ENCODE results near the gene HOMEZ. TPM values are rescaled to one million over a fixed set of nuclear protein-coding genes. Genes with fewer than 3 reads are reported as not detected.
"Not testable (repeated sequence)": the region's sequence is repeated elsewhere in the genome, so short reads cannot be mapped to it uniquely, and the experiment has no call there.

Gene HOMEZ, protein sequence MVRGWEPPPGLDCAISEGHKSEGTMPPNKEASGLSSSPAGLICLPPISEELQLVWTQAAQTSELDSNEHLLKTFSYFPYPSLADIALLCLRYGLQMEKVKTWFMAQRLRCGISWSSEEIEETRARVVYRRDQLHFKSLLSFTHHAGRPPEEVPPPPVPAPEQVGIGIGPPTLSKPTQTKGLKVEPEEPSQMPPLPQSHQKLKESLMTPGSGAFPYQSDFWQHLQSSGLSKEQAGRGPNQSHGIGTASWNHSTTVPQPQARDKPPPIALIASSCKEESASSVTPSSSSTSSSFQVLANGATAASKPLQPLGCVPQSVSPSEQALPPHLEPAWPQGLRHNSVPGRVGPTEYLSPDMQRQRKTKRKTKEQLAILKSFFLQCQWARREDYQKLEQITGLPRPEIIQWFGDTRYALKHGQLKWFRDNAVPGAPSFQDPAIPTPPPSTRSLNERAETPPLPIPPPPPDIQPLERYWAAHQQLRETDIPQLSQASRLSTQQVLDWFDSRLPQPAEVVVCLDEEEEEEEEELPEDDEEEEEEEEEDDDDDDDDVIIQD
- 4.5 and 4.7 TPM in 2 replicates for total RNA-seq (2014; rRNA removed; shearing (Covaris generic))

DNA sequence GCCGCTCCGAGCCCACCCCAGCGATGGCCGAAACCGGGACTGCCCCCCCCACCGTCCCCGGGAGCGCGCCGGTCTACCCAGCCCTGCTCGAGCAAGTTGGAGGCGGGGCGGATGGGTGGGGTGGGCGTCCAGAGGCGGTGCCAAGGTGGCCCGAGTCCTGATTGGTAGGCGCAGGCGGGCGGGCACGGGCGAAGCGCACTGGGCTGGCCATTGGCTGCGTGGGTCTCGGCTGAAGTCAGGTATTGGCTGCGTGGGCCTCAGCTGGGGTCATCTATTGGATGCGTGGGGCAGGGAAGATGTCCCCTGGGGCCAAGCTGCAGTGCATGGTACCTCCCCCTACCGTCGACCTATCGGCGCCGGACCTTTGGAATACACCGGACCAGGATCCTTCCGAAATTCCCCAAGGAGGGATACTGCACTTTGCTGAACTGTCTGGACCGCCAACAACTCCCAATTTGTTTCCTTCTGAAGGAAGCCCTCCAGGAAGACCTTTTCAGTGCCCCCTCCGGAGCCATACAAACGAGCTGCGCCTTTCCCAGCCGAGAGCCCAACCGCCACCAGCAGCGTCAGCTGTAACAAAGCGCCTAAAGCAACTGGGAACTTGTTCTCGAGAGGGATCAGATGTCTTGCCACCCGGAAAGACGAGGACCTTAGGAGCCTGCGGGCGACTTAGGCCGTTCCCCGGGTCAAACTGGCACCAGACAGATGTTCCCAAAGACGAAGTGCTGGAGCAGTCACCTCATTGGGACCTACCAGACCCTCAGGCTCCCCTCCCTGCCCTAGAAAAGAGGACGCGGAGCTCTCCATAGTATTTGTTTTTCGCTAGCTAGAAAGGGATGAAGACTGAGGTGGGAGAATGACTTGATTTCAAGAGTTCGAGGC, at the start of gene HOMEZ:
HOMEZ (minus strand) TSS at position 113 of the 882 bp plus-strand sequence. CDS start 180 bp downstream, outside the sequence.
- peak; percentile 92 for DNase-seq (ENCODE audit: low spot score)

GRCh38 chr14:23335623-23336022, 49.7 kb upstream of the HOMEZ start:
- no peak for DNase-seq (ENCODE audit: low spot score)

- DNase-seq (ENCODE audit: low spot score), result peak; percentile 48
Measured at GRCh38 chr14:23327947-23328744, 42.2 kb upstream of the HOMEZ start.

DNA sequence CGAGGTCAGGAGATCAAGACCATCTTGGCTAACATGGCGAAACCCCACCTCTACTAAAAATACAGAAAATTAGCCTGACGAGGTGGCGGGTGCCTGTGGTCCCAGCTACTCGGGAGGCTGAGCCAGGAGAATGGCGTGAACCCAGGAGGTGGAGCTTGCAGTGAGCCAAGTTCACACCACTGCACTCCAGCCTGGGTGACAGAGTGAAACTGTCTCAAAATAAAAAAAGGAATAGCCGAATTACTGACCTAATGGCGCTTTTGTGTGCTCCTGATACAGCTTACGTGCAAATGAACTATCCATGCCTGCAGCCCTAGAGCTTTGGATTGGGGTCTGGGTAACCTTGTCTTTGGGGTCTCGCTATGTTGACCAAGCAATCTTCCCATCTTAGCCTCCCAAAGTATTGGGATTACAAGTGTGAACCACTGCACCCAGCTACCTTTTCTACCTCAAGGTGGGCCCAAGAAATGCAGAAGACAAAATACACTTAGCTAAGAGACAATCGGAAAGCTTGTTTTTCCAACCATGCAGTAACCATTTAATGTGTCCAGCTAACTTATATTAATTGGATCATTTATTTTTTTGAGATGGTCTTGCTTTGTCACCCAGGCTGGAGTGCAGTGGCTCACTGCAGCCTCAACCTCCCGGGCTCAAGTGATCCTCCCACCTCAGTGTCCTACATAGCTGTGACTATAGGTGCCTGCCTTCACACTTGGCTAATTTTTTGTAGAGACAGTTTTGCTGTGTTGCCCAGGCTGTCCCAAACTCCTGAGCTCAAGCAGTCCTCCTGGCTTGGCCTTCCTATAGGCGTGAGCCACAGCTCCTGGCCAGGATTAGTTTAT, 40.8 kb upstream of the HOMEZ start:
- no peak for DNase-seq (ENCODE audit: low spot score)

GRCh38 chr14:23325746-23326145, 39.8 kb upstream of the HOMEZ start:
- DNase-seq (ENCODE audit: low spot score), result not testable (repeated sequence)

- no peak for DNase-seq (ENCODE audit: low spot score)
Measured at GRCh38 chr14:23324993-23325392, 39.1 kb upstream of the HOMEZ start.

DNA sequence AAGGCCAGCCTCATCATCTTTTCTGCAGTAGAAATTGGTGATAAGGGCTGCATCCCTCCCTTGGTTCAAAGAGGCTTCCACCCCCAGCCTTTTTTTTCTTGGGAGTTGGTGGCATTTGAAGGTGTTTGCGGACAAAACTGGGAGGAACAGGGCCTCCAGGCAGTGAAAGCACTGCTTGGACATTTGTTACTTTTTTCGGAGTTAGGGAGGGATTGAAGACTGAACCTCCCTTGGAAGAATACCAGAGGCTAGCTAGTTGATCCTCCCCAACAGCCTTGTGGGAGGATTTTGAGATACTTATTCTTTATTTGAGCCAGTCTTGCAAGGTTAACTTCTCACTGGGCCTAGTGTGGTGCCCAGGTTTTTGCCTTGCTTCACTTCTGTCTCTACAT, 38.5 kb upstream of the HOMEZ start:
- DNase-seq (ENCODE audit: low spot score), result no peak

DNA sequence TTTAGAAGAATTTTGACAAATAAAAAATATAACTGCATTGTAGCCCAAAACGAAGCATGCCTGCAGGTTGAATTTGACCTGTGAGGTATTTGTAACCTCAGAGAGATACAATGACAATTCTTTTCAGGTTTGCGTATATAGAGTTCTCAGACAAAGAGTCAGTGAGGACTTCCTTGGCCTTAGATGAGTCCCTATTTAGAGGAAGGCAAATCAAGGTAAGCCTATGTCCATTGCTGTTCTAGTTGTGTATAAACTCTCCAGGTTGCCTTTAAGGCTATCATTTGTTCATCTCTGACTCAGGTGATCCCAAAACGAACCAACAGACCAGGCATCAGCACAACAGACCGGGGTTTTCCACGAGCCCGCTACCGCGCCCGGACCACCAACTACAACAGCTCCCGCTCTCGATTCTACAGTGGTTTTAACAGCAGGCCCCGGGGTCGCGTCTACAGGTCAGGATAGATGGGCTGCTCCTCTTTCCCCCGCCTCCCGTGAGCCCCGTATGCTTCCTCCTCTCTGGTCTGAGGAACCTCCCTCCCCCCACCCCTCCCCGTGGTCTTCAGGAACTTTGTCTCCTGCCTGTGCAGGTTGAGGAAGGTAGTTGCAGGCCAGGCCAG, 38.0 kb upstream of the HOMEZ start:
- no peak for DNase-seq (ENCODE audit: low spot score)

- DNase-seq (ENCODE audit: low spot score), result no peak
Measured at GRCh38 chr14:23322568-23323517, 36.9 kb upstream of the HOMEZ start.

- DNase-seq (ENCODE audit: low spot score), result peak; percentile 6
Measured at GRCh38 chr14:23321572-23322547, 35.9 kb upstream of the HOMEZ start.

GRCh38 chr14:23320584-23321571, 34.9 kb upstream of the HOMEZ start, which contains the start of gene PABPN1:
Gene PABPN1, plus strand, starts transcription at chr14:23321457. Its CDS starts 13 bp downstream, at chr14:23321470.
- peak; percentile 97 for DNase-seq (ENCODE audit: low spot score)

- DNase-seq (ENCODE audit: low spot score), result no peak
Measured at GRCh38 chr14:23319746-23320583, 34.0 kb upstream of the HOMEZ start.

DNA sequence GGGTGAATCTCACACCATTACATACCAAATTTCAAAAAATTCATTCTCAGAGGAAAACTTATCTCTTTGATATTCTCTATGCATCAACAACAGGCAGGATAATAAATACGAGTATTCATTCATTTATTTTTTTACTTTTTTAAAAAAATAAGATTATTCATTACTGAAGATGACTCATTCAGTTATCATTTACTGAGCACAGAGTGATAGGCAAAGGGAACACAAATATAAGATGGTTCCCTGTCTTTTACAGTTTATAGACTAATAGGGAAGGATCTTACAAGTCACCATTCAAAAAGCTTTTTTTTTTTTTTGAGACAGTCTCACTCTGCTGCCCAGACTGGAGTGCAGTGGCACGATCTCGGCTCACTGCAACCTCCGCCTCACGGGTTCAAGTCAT, 30.4 kb upstream of the HOMEZ start:
- no peak for DNase-seq (ENCODE audit: low spot score)

DNA sequence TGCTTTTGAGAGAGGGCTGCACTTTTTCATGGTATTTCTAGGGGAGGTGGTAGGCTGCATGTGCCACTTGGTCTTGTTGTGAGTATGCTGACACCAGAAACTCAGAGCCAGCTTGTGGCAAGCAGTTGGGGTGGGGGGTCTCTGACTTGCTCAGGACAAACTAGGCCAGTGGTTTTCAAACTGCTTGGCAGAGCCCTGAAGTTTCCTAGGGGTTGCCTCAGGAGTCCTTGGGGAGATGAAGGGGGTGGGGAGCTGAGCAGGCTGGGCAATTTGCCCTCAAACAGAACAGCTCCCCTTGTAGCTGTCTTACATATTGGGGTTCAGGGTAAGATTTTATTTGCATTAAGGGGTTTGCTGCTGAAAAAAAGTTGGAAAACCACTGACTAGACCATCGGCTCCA, 24.6 kb upstream of the HOMEZ start:
- DNase-seq (ENCODE audit: low spot score), result no peak

DNA sequence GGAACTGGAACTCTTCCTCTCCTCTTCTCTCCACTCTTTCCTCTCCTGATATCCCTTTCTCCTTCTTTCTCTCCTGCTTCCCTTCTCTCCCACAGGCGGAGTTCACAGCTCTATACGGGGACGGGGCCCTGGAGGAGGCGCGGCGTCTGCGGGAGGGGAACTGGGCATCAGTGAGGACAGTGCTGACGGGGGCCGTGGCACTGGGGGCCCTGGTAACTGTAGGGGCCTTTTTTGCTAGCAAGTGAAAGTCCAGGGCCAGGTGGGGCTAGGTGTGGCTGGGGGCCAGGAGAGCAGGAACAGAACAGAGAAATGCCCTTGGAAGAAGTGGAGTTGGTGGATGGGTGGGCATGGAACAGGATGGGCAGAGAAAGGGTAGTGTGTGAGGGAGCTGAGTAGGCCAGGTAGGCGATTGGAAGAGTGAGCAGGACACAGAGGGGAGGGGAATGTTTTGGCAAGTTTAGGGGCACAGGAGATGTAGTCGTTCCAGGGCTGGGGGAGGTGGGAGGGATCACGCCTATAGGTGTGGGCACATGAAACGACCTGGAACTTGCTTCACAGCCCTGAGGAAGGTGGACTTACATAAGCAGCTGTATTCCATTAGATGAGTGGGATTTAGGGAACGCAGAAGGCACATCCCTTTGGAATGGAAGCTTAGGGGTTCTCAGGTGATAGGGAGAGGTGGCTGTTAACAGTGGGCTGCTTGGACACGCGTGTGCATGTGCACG, 23.0 kb upstream of the HOMEZ start:
- no peak for DNase-seq (ENCODE audit: low spot score)

All from A172 (cell line).